ENCODE data around the gene SLC25A1.

The SLC25A1 gene

GRCh38 chr22:19180740-19181410, 2.3 kb upstream of the SLC25A1 start:
- no peak for DNase-seq (ENCODE audit: low read depth)

GRCh38 chr22:19180234-19180633, 1.7 kb upstream of the SLC25A1 start:
- no peak for DNase-seq (ENCODE audit: low read depth)

- DNase-seq (ENCODE audit: low read depth), result peak; percentile 60
Measured at GRCh38 chr22:19179497-19180048, 1.0 kb upstream of the SLC25A1 start.

- no peak for DNase-seq (ENCODE audit: low read depth)
Measured at GRCh38 chr22:19178065-19178656, 375 bp downstream of the SLC25A1 start.

- no peak for DNase-seq (ENCODE audit: low read depth)
Measured at GRCh38 chr22:19177164-19178064, 1.1 kb downstream of the SLC25A1 start.

- DNase-seq (ENCODE audit: low read depth), result no peak
Measured at GRCh38 chr22:19176732-19177131, 1.8 kb downstream of the SLC25A1 start.

- DNase-seq (ENCODE audit: low read depth), result no peak
Measured at GRCh38 chr22:19176175-19176643, 2.3 kb downstream of the SLC25A1 start.

- no peak for DNase-seq (ENCODE audit: low read depth)
Measured at GRCh38 chr22:19175602-19176174, 2.8 kb downstream of the SLC25A1 start.

- no peak for DNase-seq (ENCODE audit: low read depth)
Measured at GRCh38 chr22:19175026-19175601, 3.4 kb downstream of the SLC25A1 start.

GRCh38 chr22:19174106-19175025, 4.2 kb downstream of the SLC25A1 start:
- DNase-seq (ENCODE audit: low read depth), result no peak

GRCh38 chr22:19173047-19174035, 5.2 kb downstream of the SLC25A1 start:
- DNase-seq (ENCODE audit: low read depth), result no peak

- no peak for DNase-seq (ENCODE audit: low read depth)
Measured at GRCh38 chr22:19172213-19173046, 6.1 kb downstream of the SLC25A1 start.

GRCh38 chr22:19169947-19170318, 8.6 kb downstream of the SLC25A1 start:
- no peak for DNase-seq (ENCODE audit: low read depth)

- no peak for DNase-seq (ENCODE audit: low read depth)
Measured at GRCh38 chr22:19169002-19169946, 9.3 kb downstream of the SLC25A1 start.

- no peak for DNase-seq (ENCODE audit: low read depth)
Measured at GRCh38 chr22:19168088-19168890, 10.2 kb downstream of the SLC25A1 start.

GRCh38 chr22:19167106-19167869, 11.2 kb downstream of the SLC25A1 start:
- no peak for DNase-seq (ENCODE audit: low read depth)
